GM19438 (cell line): ENCODE results near the gene ZNF582.

Experiments
- ATAC-seq: cut with Tn5 transposase; IDR thresholded peaks from one replicate; pipeline ENCODE4 v1.9.1; 2021; ENCODE audit warnings: low read depth; ENCODE audit not compliant: unreplicated experiment

ZNF582 gene

DNA sequence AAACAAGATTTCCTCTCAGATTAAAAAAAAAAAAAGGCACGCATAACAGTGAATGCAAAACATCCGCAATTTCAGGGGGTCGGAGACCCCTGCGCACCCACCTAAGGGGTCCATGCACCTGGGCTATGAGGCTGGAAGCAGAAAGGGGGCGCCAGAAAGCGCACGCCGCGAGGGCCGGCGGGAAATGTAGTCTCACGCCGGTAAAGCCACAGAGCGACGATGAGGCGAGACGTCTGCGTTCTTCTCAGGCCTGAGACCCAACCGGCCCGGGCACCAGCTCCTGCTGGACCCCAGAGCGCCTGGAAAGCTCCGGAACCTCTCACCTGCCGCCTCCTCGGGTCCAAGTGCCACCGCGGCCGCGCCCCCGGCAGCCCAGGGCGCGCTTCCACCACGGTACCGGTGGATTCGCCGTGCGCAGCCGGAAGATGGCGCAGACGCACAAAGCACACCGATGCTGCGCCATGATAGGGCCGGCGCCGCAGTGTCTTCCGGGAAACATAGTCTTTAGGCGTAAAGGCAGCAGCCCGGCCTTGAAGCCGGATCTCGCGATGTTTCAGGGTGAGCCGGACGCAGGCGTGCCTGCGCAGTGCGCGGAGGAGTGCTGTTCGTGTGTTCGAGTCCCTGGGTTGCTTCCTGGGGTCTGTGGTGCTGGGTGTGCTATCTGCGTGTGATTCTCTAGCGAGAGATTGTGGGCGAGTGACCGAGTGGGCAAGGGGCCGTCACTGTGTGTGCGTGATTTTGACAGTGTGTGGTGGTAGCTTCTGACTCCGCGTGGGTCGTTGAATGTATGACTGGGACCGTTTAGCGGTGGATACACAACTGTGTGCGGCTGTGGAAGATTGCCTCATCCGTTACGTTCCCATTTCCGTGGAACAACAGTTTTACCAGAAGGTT lies at the start of gene ZNF582:
Gene ZNF582, minus strand, starts transcription at position 416 of the 894 bp plus-strand sequence. CDS start 1,782 bp downstream, outside the sequence.
- ATAC-seq, result peak; percentile 87

DNA sequence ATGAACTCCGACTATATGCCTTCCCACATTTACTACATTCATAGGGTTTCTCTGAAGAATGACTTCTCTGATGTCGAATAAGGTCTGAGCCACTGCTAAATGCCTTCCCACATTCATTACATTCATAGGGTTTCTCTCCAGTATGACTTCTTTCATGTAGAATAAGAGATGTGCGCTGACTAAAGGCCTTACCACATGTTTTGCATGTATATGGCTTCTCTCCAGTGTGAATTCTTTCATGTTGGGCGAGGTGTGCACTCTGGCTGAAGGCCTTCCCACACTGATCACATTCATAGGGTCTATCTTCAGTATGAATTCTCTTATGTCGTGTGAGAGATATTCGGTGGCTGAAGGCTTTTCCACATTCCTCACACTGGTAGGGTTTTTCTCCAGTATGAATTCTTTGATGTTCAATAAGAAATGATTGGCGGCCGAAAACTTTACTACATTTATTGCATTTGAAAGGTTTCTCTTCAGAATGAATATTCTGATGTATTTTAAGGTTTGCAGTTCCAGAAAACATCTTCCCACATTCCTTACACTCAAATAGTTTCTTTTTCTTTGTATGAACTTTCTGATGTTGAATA lies 48.0 kb upstream of the ZNF582 start:
- no peak for ATAC-seq

DNA sequence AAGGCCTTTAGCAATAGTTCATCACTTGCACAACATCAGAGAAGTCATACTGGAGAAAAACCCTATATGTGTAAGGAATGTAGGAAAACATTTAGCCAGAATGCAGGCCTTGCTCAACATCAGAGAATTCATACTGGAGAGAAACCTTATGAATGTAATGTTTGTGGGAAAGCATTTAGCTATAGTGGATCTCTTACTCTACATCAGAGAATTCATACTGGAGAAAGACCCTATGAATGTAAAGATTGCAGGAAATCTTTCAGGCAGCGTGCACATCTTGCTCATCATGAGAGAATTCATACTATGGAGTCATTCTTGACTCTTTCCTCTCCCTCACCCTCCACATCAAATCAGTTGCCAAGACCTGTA lies 30.6 kb upstream of the ZNF582 start:
- ATAC-seq, result no peak

DNA sequence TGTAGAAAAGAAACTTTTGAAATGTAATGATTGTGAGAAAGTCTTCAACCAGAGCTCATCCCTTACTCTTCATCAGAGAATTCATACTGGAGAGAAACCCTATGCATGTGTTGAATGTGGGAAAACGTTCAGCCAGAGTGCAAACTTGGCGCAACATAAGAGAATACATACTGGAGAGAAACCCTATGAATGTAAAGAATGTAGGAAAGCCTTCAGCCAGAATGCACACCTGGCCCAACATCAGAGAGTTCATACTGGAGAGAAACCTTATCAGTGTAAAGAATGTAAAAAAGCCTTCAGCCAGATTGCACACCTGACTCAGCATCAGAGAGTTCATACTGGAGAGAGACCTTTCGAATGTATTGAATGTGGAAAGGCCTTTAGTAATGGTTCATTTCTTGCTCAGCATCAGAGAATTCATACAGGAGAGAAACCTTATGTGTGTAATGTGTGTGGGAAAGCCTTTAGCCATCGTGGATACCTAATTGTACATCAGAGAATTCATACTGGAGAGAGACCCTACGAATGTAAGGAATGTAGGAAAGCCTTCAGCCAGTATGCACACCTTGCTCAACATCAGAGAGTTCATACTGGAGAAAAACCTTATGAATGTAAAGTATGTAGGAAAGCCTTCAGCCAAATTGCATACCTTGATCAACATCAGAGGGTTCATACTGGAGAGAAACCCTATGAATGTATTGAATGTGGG lies 30.1 kb upstream of the ZNF582 start:
- ATAC-seq, result no peak

DNA sequence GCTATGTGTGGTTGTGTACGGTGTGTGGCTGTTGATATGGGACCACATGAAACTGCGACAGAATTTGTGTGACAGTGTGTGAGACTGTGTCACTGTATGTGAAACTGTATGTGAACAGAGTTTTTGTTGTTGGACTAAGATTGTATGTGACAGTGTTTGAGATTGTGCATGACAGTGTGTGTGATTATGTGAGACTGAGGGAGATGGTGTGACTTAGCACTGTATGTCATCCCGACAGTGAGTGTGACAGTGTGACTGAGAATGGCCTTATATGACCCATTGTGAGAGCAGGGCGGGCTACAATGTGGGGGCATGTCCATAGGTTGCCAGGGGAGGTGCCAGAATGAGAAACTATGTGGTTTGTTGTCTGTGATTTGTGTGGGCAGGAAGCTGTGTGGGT lies 11.7 kb upstream of the ZNF582 start:
- ATAC-seq, result no peak

DNA sequence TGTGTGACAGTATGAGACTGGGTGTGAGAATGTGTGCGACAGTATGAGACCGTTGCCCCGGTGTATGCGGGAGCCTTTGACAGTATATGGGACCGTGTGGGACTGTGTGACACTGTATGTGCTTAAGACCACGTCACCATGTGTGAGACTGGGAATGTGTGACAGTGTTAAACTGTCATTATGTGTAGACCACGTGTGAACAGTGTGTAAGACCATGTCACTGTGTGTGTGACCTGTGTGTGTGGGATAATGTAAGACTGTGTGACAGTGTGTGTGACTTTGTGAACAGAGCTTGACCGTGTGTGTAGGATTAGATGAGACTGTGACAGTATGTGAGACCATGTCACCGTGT lies 11.3 kb upstream of the ZNF582 start:
- no peak for ATAC-seq

DNA sequence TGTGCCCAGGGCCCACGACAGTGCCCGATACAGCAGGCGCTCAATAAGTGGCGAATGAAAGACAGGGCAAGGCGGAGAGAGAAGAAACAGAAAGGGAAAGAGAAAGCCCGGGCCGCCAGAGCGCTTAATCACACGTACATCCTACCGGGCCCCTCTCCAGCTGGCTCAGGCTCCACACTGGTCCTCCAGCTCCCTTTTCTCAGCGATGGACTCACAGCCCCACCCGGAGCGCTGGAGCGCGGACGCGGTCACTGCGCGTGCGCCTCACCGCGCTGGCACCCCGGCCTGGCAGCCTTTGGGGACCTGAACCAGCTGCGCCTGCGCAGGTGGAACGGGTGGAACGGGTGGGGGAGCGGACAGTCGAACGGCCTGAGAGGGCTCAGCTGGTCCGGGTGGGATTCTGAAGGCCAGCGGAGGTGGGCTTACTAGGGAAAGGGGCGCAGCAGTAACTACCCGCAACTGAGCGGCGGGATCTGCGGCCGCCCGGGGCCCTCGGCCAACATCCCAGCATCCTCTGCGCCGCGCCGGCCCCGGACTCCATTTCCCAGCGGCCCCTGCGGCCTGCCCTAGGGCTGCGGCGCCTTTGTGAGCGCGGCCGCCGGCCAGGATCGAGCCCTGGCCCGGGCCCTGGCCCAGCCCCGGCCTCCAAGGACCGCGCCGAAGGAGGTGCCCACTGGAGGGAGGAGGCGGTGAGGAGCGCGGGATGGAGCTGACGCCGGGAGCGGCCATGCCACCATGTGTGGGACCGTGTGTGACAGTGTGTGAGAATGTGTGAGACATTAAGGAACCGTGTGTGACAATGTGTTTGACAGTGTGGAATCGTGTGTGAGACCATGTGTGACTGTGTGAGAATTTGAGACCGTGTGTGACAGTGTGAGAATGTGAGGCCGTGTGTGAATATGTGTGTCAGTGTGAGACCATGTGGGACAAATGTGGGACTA lies 10.7 kb upstream of the ZNF582 start, which contains the start of gene ZNF583:
Gene ZNF583, plus strand, starts transcription at position 569 of the 941 bp plus-strand sequence. CDS start 2,783 bp downstream, outside the sequence.
- peak; percentile 82 for ATAC-seq

DNA sequence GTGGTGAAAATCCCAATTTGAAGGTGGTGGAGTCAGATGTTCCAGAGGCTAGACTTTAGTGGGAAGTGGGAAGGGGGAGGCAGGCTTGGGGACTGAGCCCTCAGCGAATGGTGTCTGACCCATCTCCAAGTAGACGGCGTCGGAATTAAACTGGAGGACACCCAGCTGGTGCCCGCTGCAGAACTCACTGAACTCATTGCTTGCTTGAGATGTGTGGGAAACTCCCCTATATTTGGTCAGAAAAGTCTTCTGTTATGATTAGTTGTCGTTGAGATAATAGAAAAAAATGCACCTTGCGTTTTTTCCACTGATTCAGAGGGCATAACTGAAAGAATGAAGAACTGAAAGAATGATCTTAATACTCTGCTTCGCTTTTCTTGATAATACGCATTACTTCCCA lies 9.9 kb upstream of the ZNF582 start:
- no peak for ATAC-seq

DNA sequence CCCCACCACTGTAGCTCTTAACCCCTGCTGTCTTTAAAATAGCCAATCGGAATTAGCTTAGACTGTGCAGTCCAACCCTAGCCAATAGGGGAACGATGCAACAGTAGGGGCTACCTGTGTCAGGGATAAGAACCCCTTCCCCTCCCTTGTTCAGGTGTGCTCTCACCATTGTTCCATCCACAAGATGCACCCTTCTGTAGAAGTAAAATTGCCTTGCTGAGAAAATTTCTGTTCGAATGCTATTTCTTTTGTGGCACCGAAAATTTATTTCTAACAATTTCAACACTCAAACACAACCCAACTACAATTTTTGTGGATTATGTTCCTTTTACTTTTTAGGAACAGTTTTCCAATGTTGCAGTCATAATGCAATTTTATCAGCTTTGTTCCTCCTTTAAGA lies 7.2 kb upstream of the ZNF582 start:
- ATAC-seq, result no peak

DNA sequence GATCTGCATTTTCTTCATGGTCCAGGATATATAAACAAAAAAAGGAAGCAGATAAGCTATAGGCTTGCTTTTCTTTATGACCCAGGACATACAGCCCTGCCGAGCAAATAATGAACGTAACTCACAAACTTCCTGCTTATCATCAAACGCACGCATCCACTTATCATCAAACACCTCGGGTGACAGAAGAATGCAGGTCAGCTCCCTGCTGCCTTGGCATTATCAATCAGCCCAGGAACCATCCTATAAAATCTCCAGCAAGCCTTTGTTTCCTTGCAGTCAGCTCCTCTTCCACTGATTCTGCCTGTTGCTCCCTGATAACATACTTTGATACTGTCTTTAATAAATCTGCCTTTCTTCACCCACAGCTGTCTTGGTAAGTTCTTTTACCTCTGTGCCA lies 5.5 kb upstream of the ZNF582 start:
- no peak for ATAC-seq

DNA sequence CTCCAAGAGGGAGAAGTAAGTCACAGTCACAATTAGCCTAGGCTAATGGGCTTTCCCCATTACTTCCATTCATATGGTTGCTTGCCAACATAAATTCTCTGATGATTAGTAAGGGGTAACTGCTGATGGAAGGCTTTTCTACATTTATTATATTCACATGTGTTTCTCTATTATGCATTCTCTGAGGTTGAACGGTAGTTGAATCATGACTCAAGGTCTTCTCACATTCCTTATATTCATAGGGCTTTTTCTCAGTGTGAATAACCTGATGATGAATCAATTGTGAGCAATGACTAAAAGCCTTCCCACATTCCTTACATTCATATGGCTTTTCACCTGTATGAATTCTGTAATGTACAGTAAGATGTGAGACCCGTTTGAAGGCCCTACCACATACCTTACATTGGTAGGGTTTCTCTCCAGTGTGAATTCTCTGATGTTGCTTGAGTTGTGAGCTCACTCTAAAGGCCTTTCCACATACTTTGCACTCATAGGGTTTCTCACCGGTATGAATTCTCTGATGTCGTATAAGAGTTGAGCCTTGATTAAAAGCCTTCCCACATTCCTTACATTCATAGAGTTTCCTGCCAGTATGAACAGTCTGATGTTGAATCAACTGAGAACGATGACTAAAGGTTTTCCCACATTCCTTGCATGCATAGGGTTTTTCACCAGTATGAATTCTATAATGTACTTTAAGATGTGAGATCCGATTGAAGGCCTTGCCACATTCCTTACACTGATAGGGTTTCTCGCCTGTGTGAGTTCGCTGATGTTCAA lies 9.3 kb downstream of the ZNF582 start:
- ATAC-seq, result no peak

DNA sequence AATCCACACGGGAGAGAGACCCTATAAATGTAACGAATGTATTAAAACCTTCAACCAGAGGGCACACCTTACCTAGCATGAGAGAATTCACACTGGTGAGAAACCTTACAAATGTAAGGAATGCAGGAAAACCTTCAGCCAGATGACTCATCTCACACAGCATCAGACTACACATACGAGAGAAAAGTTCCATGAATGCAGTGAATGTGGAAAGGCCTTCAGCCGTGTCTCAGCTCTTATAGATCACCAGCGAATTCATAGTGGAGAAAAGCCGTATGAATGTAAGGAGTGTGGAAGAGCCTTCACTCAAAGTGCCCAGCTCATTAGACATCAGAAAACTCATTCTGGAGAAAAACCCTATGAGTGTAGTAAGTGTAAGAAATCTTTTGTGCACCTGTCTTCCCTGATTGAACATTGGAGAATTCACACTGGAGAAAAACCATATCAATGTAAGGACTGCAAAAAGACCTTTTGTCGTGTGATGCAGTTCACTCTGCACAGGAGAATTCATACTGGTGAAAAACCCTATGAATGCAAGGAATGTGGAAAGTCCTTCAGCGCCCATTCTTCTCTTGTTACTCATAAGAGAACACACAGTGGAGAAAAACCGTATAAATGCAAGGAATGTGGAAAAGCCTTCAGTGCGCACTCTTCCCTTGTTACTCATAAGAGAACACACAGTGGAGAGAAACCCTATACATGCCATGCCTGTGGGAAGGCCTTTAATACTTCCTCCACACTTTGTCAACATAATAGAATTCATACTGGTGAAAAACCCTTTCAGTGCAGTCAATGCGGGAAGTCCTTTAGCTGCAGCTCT lies 16.0 kb downstream of the ZNF582 start:
- ATAC-seq, result no peak

DNA sequence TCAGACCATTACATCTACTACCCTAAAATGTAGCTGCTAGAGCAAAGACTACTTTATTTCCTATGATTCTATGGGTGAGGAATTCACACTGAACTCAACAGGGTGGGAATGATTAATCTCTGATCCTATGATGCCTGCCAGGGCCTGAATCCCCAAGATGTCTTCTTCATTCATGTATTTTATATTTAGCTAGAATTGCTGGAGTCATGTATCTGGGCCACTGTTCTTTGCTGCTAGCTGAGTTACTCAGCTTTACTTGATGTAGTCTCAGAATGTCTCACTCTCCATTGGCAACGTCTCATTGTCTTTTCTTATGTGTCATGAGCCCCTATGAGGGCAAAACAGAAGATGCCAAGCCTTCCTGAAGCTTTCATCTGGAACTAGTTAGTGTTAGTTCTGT lies 21.1 kb downstream of the ZNF582 start:
- no peak for ATAC-seq

DNA sequence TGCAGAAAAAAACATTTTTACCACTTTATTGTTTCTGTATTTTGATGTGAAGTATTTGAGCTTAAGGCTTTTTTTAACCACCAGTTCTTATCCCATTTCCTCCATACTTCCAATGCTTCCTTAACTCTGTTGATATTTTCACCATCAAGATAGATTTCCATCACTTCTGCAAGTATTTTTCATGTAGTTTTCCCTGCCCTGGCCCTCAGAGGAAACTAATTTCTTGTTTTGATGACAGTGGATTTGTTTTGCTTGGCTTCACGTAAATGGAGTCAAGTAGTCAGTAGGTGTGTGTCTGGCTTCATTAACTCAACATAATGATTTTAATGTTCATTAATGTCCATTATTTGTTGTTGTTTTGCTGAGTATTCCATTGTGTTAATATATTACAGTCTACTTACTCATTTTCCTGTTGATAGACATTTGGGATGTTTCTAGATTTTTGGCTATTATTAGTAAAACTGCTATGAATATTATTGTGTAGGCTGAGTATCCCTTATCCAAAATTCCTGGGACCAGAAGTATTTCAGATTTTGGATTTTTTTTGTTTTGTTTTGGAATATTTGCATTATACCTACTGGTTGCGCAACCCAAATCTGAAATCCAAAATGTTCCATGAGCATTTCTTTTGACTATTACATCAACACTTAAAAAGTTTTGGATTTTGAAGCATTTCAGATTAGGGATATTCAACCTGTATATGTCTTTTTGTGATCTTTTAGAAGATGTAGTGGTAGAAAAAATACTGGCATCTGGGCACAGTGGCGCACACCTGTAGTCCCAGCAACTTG lies 23.3 kb downstream of the ZNF582 start:
- ATAC-seq, result no peak

DNA sequence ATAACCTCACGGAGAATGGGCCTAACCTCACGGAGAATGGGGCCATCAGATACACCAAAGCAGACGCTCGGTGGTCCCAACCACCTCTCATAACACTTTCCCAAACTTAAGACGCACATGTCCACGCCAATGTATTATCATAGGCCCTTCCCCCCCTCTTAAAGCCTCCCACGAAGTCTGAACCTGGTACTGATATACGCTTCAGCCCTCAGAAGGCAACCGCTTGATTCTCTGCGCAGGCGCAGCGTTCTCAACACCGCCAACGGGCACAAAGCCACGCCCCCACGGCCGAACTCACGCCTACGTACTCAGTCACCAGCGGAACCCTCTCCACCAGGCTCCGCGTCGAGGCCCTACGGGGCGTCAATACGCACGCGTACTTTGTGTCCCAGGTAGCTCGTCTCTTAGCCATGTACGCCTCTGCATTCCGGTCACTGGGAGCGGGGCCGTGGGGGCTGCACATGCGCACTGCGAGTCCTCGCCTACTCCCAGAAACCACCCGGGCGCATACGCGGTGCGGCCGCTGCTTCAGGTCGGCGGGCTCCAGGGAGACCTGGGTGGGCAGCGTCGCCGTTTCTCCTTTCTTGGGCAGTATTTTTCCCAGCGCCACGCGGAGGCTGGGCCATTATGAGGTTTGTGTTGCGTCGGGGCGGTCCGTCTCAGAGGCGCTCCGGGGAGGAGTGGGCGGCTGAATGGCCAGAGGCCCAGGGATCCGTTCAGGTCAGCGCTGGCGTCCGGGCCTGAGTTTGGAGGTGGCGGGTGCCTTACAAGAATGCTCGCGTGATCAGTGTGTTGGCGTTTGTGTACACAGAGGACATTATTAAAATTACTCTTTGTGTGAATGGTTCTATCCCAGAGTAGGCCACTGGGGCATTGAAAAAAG lies 25.3 kb downstream of the ZNF582 start:
- ATAC-seq, result peak; percentile 95

DNA sequence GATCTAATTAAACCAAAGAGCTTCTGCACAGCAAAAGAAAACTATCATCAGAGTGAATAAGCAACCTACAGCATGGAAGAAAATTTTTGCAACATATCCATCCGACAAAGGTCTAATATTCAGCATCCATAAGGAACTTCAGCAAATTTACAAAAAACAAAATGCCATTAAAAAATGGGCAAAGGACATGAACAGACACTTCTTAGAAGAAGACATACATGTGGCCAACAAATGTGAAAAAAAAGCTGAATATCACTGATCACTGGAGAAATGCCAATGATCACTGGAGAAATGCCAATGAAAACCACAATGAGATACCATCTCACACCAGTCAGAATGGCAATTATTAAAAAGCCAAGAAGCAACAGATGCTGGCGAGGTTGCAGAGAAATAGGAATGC lies 32.5 kb downstream of the ZNF582 start:
- ATAC-seq, result no peak

DNA sequence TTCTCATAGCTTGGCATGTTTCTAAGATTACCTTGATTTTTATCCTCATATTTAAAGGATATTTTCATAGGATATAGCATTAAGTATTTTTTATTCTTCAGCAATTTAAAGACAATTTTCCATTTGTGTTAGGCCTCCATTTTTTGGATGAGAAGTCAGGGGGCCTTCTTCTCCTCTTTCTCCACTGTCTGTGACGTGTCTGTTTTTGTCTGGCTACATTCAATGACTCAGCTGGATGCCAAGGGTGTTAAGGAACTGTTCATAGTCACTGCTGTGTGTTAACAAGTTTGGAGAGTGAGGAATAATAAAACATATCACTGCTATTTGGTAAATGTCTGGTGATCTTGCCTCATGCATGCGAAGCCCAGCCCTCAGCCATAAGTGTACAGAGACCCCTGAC lies 36.4 kb downstream of the ZNF582 start:
- no peak for ATAC-seq
